SK-N-SH treated with all-trans-retinoic acid at 6 μM for 48 hours (cell line): Measurements from ENCODE around the gene POLD1.

Source experiments
- ATAC-seq: fragments of 200-7000 bp; cut with Tn5 transposase; 3 replicates; pipeline ENCODE4 v1.9.1; 2020; ENCODE audit warnings: mild to moderate bottlenecking, moderate library complexity
- ARNTL ChIP-seq: fragments of 450-650 bp; formaldehyde crosslinking; IDR thresholded peaks from 2 replicates; pipeline ENCODE4 v1.5.0; 2020; ENCODE audit warnings: low read depth, mild to moderate bottlenecking, moderate library complexity, borderline replicate concordance
- CREB5 ChIP-seq: fragments of 250-450 bp; sonication (Bioruptor Pico); IDR thresholded peaks from 2 replicates; pipeline ENCODE4 v1.5.1; 2020; ENCODE audit warnings: low read depth, mild to moderate bottlenecking, moderate library complexity
- CSDC2 ChIP-seq: fragments of 250-450 bp; sonication (Bioruptor Pico); IDR thresholded peaks from 2 replicates; pipeline ENCODE4 v1.5.0; 2020; ENCODE audit warnings: mild to moderate bottlenecking, moderate library complexity
- CSRNP3 ChIP-seq: fragments of 250-450 bp; sonication (Bioruptor Pico); IDR thresholded peaks from 2 replicates; pipeline ENCODE4 v1.5.1; 2021; ENCODE audit warnings: mild to moderate bottlenecking, moderate library complexity
- GLIS3 ChIP-seq: fragments of 250-450 bp; sonication (Bioruptor Pico); IDR thresholded peaks from 2 replicates; pipeline ENCODE4 v1.5.0; 2020; ENCODE audit warnings: mild to moderate bottlenecking, moderate library complexity
- PATZ1 ChIP-seq: fragments of 250-450 bp; sonication (Bioruptor Pico); IDR thresholded peaks from 2 replicates; pipeline ENCODE4 v1.8.0; 2020; ENCODE audit warnings: mild to moderate bottlenecking, moderate library complexity, borderline replicate concordance
- POU6F1 ChIP-seq: fragments of 250-450 bp; sonication (Bioruptor Pico); IDR thresholded peaks from 2 replicates; pipeline ENCODE4 v1.8.0; 2021; ENCODE audit warnings: low read depth, mild to moderate bottlenecking, moderate library complexity, borderline replicate concordance
- PPARA ChIP-seq: fragments of 250-450 bp; sonication (Bioruptor Pico); IDR thresholded peaks from 2 replicates; pipeline ENCODE4 v1.5.0; 2020; ENCODE audit warnings: mild to moderate bottlenecking, borderline replicate concordance
- RARB ChIP-seq: fragments of 250-450 bp; sonication (Bioruptor Pico); IDR thresholded peaks from 2 replicates; pipeline ENCODE4 v1.8.0; 2021; ENCODE audit warnings: mild to moderate bottlenecking, moderate library complexity
- SNAI2 ChIP-seq: fragments of 250-450 bp; sonication (Bioruptor Pico); IDR thresholded peaks from 2 replicates; pipeline ENCODE4 v1.5.0; 2020; ENCODE audit warnings: mild to moderate bottlenecking, moderate library complexity
- TCF4 ChIP-seq: fragments of 250-450 bp; sonication (Bioruptor Pico); IDR thresholded peaks from 2 replicates; pipeline ENCODE4 v1.8.0; 2021; ENCODE audit warnings: mild to moderate bottlenecking, moderate library complexity, borderline replicate concordance
- TSHZ2 ChIP-seq: fragments of 250-450 bp; sonication (Bioruptor Pico); IDR thresholded peaks from 2 replicates; pipeline ENCODE4 v1.5.0; 2020; ENCODE audit warnings: mild to moderate bottlenecking, moderate library complexity
- ZFP3 ChIP-seq: fragments of 250-450 bp; sonication (Bioruptor Pico); IDR thresholded peaks from 2 replicates; pipeline ENCODE4 v1.5.0; 2020; ENCODE audit warnings: mild to moderate bottlenecking, moderate library complexity
- ZNF565 ChIP-seq: fragments of 450-650 bp; formaldehyde crosslinking; conservative IDR thresholded peaks from 2 replicates; pipeline ENCODE4 v1.5.0; 2020; ENCODE audit warnings: low read depth, mild to moderate bottlenecking, moderate library complexity
- ZNF70 ChIP-seq: fragments of 450-650 bp; formaldehyde crosslinking; IDR thresholded peaks from 2 replicates; pipeline ENCODE4 v1.5.0; 2020; ENCODE audit warnings: mild to moderate bottlenecking, moderate library complexity
- ZNF8 ChIP-seq: fragments of 450-650 bp; formaldehyde crosslinking; IDR thresholded peaks from 2 replicates; pipeline ENCODE4 v1.5.0; 2020; ENCODE audit warnings: mild to moderate bottlenecking, moderate library complexity

POLD1 gene

GRCh38 chr19:50380137-50380536 is 4.0 kb upstream of the POLD1 start:
- TF ChIP-seq POU6F1 (CRISPR knock-in tag) (no peak), ZNF8 (no peak), CREB5 (CRISPR knock-in tag) (no peak), RARB (CRISPR knock-in tag) (no peak), TCF4 (CRISPR knock-in tag) (no peak), ZFP3 (CRISPR knock-in tag) (no peak), CSRNP3 (CRISPR knock-in tag) (no peak)
- no peak for ATAC-seq

GRCh38 chr19:50380751-50381151 is 3.4 kb upstream of the POLD1 start:
- TF ChIP-seq SNAI2 (CRISPR knock-in tag) (no peak), TSHZ2 (CRISPR knock-in tag) (no peak), CSRNP3 (CRISPR knock-in tag) (no peak), PATZ1 (no peak), POU6F1 (CRISPR knock-in tag) (no peak)
- no peak for ATAC-seq

GRCh38 chr19:50381881-50382729 is 2.0 kb upstream of the POLD1 start:
- no peak for TF ChIP-seq ZNF70 (CRISPR knock-in tag)
- no peak for TF ChIP-seq GLIS3 (CRISPR knock-in tag)
- no peak for TF ChIP-seq CSDC2 (CRISPR knock-in tag)
- TF ChIP-seq ZFP3 (CRISPR knock-in tag), result no peak
- no peak for TF ChIP-seq ARNTL (CRISPR knock-in tag)
- TF ChIP-seq TCF4 (CRISPR knock-in tag), result no peak
- TF ChIP-seq ZNF565, result no peak
- TF ChIP-seq PPARA, result no peak
- TF ChIP-seq, all 23 proteins: peak for 0

More at GRCh38 chr19:50381881-50382729, 2.0 kb upstream of the POLD1 start:
- no peak for ATAC-seq
